GM12878 (cell line): ENCODE results near the gene KRTAP15-1. TPM values are rescaled to one million over a fixed set of nuclear protein-coding genes. Genes with fewer than 3 reads are reported as not detected.

Source experiments
- EP300 ChIP-seq, 2 experiments: fragments of 150-350 bp in 1 of 2; IDR thresholded peaks; 2 replicates each; pipeline ENCODE4 v1.6.1; 2011 to 2012; ENCODE audit warnings: low read depth in 2 of 2, low read length in 2 of 2, borderline replicate concordance in 1 of 2, improper control_type of control experiment in 1 of 2, inconsistent platforms in 1 of 2; ENCODE audit not compliant: control insufficient read depth in 1 of 2
- POU2F2 ChIP-seq: IDR thresholded peaks from 3 replicates; pipeline ENCODE4 v1.6.1; 2011; ENCODE audit warnings: low read depth, mild to moderate bottlenecking, low read length, borderline replicate concordance
- STAT1 ChIP-seq: fragments of 450-650 bp; conservative IDR thresholded peaks from 2 replicates; pipeline ENCODE4 v1.6.1; 2014; ENCODE audit warnings: antibody characterized with exemption, mild to moderate bottlenecking
- WRNIP1 ChIP-seq: IDR thresholded peaks from 2 replicates; pipeline ENCODE4 v1.6.1; 2011; ENCODE audit warnings: low read depth, low read length, improper control_type of control experiment, borderline replicate concordance
- ZBTB11 ChIP-seq: fragments of 450-650 bp; formaldehyde crosslinking; IDR thresholded peaks from 2 replicates; pipeline ENCODE4 v1.5.0; 2022; ENCODE audit warnings: mild to moderate bottlenecking, missing genetic modification characterization
- ZBTB4 ChIP-seq: fragments of 450-650 bp; formaldehyde crosslinking; IDR thresholded peaks from 2 replicates; pipeline ENCODE4 v1.4.0; 2022; ENCODE audit warnings: mild to moderate bottlenecking, moderate library complexity
- polyA plus RNA-seq, 11 experiments: library from polyadenylated mRNA; depleted of rRNA in 4 of 11; unstranded in 6 of 11; stranded (reverse) in 5 of 11; fragments of >200 nt; fragmentation: Nextera tagmentation in 4 of 11; fragmentation: Illumina TruSeq in 1 of 11; extraction: Ambion mirVana in 4 of 11; extraction: Trizol in 1 of 11; gene quantifications; 1 replicate in 1 of 11; 2 replicates in 10 of 11; pipeline versions ENCODE4 v1.2.1 to v1.2.3, GENCODE V29; 2011 to 2016; ENCODE audit warnings: inconsistent platforms in 2 of 11, missing spikeins in 2 of 11, low read depth in 1 of 11
- total RNA-seq, 4 experiments: library from RNA; depleted of rRNA in 3 of 4; stranded (reverse); fragments of >200 nt in 3 of 4; fragmentation: Illumina TruSeq in 1 of 4; extraction: Trizol in 1 of 4; gene quantifications; 2 replicates each; pipeline versions ENCODE4 v1.2.1 to v1.2.3, GENCODE V29; 2013 to 2021

The KRTAP15-1 gene
- total and polyA plus RNA-seq, 10 of the 15 experiments (the other 5 are each of a cell fraction or from before 2014, with no cell fraction given), result not detected

- TF ChIP-seq ZBTB11 (CRISPR knock-in tag) (no peak), WRNIP1 (no peak), ZBTB4 (CRISPR knock-in tag) (no peak), STAT1 (no peak), EP300 (IDR thresholded peaks at IDR 0.05; ENCODE audit: borderline replicate concordance in 1 of 2, control insufficient read depth in 1 of 2, low read depth in 2 of 2, low read length in 2 of 2) (no peak), POU2F2 (no peak)
Measured at GRCh38 chr21:30479259-30479658, 39.2 kb downstream of the KRTAP15-1 start (continued).
